HUES48 (cell line): Measurements from ENCODE around the gene ADAMTS17.

Source experiments
- H3K27ac ChIP-seq: one replicate; pipeline ENCODE4 v1.7.0; 2013; ENCODE audit warnings: low read depth, low read length, inconsistent platforms
- H3K27me3 ChIP-seq: 2 replicates; pipeline ENCODE4 v1.6.1; 2013; ENCODE audit warnings: mild to moderate bottlenecking, low read length; ENCODE audit not compliant: control insufficient read depth, insufficient read depth
- H3K36me3 ChIP-seq: 2 replicates; pipeline ENCODE4 v1.6.1; 2013; ENCODE audit warnings: low read length; ENCODE audit not compliant: control insufficient read depth, insufficient read depth
- H3K4me1 ChIP-seq: 2 replicates; pipeline ENCODE4 v1.6.1; 2013; ENCODE audit warnings: mild to moderate bottlenecking, low read length; ENCODE audit not compliant: control insufficient read depth, insufficient read depth
- H3K4me3 ChIP-seq: 2 replicates; pipeline ENCODE4 v1.5.1; 2013; ENCODE audit warnings: mild to moderate bottlenecking, low read depth, low read length
- H3K9ac ChIP-seq: 2 replicates; pipeline ENCODE4 v1.6.1; 2013; ENCODE audit warnings: mild to moderate bottlenecking, low read depth, low read length, moderate library complexity
- H3K9me3 ChIP-seq: 2 replicates; pipeline ENCODE4 v1.6.1; 2013; ENCODE audit warnings: low read length; ENCODE audit not compliant: control insufficient read depth, insufficient read depth

The ADAMTS17 gene

GRCh38 chr15:100309109-100310040, 32.4 kb downstream of the ADAMTS17 start:
- Histone ChIP-seq H3K27ac (no peak overlapping the region), H3K4me1 (no peaks in the 10 kb centered on the region), H3K9me3 (peaks cover 4% of the 10 kb centered on the region; the same call in 1 of the 2 replicates), H3K36me3 (no peaks in the 10 kb centered on the region), H3K27me3 (no peaks in the 10 kb centered on the region), H3K9ac (no peak overlapping the region), H3K4me3 (no peak overlapping the region)

GRCh38 chr15:100308608-100309007, 33.2 kb downstream of the ADAMTS17 start:
- Histone ChIP-seq H3K4me3 (no peak overlapping the region), H3K9ac (no peak overlapping the region), H3K36me3 (no peaks in the 10 kb centered on the region), H3K9me3 (peaks cover 4% of the 10 kb centered on the region; the same call in 1 of the 2 replicates), H3K27me3 (no peaks in the 10 kb centered on the region), H3K27ac (no peak overlapping the region), H3K4me1 (no peaks in the 10 kb centered on the region)

- no peaks in the 10 kb centered on the region for H3K4me1 ChIP-seq
- H3K36me3 ChIP-seq = no peaks in the 10 kb centered on the region
- no peak overlapping the region for H3K4me3 ChIP-seq
- H3K27ac ChIP-seq = no peak overlapping the region
- H3K9me3 ChIP-seq = peaks cover 4% of the 10 kb centered on the region; the same call in 1 of the 2 replicates
- no peaks in the 10 kb centered on the region for H3K27me3 ChIP-seq
- H3K9ac ChIP-seq = no peak overlapping the region
Measured at GRCh38 chr15:100308213-100308600, 33.6 kb downstream of the ADAMTS17 start.

- Histone ChIP-seq H3K27ac (no peak overlapping the region), H3K4me1 (no peaks in the 10 kb centered on the region), H3K36me3 (no peaks in the 10 kb centered on the region), H3K27me3 (no peaks in the 10 kb centered on the region), H3K9me3 (peaks cover 4% of the 10 kb centered on the region; the same call in 1 of the 2 replicates), H3K9ac (no peak overlapping the region), H3K4me3 (no peak overlapping the region)
Measured at GRCh38 chr15:100307241-100308212, 34.2 kb downstream of the ADAMTS17 start.

GRCh38 chr15:100306098-100306497, 35.7 kb downstream of the ADAMTS17 start:
- Histone ChIP-seq H3K9me3 (no peaks in the 10 kb centered on the region), H3K36me3 (no peaks in the 10 kb centered on the region), H3K4me1 (no peaks in the 10 kb centered on the region), H3K9ac (no peak overlapping the region), H3K27me3 (no peaks in the 10 kb centered on the region), H3K27ac (no peak overlapping the region), H3K4me3 (no peak overlapping the region)

- Histone ChIP-seq H3K4me1 (no peaks in the 10 kb centered on the region), H3K4me3 (no peak overlapping the region), H3K27ac (no peak overlapping the region), H3K27me3 (no peaks in the 10 kb centered on the region), H3K36me3 (no peaks in the 10 kb centered on the region), H3K9me3 (peaks cover 8% of the 10 kb centered on the region; the same call in 1 of the 2 replicates), H3K9ac (no peak overlapping the region)
Measured at GRCh38 chr15:100301910-100302431, 39.8 kb downstream of the ADAMTS17 start.

GRCh38 chr15:100298257-100298656, 43.5 kb downstream of the ADAMTS17 start:
- no peaks in the 10 kb centered on the region for H3K27me3 ChIP-seq
- no peak overlapping the region for H3K27ac ChIP-seq
- H3K9me3 ChIP-seq = peaks cover 11% of the 10 kb centered on the region; the same call in 1 of the 2 replicates
- H3K9ac ChIP-seq = no peak overlapping the region
- H3K36me3 ChIP-seq = no peaks in the 10 kb centered on the region
- no peaks in the 10 kb centered on the region for H3K4me1 ChIP-seq
- no peak overlapping the region for H3K4me3 ChIP-seq

- Histone ChIP-seq H3K36me3 (no peaks in the 10 kb centered on the region), H3K27me3 (no peaks in the 10 kb centered on the region), H3K9me3 (peaks cover 11% of the 10 kb centered on the region; the same call in 1 of the 2 replicates)
Measured at GRCh38 chr15:100297812-100298211, 44.0 kb downstream of the ADAMTS17 start.

GRCh38 chr15:100295939-100296565, 45.7 kb downstream of the ADAMTS17 start:
- H3K4me3 ChIP-seq = no peak overlapping the region
- H3K27ac ChIP-seq = no peak overlapping the region
- H3K4me1 ChIP-seq = no peaks in the 10 kb centered on the region
- no peaks in the 10 kb centered on the region for H3K36me3 ChIP-seq
- no peak overlapping the region for H3K9ac ChIP-seq
- H3K27me3 ChIP-seq = no peaks in the 10 kb centered on the region
- peaks cover 11% of the 10 kb centered on the region; the same call in 1 of the 2 replicates for H3K9me3 ChIP-seq

More at GRCh38 chr15:100297812-100298211, 44.0 kb downstream of the ADAMTS17 start:
- Histone ChIP-seq H3K4me3 (no peak overlapping the region), H3K9ac (no peak overlapping the region), H3K4me1 (no peaks in the 10 kb centered on the region), H3K27ac (no peak overlapping the region)

- no peaks in the 10 kb centered on the region for H3K36me3 ChIP-seq
- H3K9ac ChIP-seq = no peak overlapping the region
- H3K4me3 ChIP-seq = no peak overlapping the region
- H3K27ac ChIP-seq = no peak overlapping the region
- 0 out of 2 replicates have a peak, but pooled peaks cover 4% of the 10 kb centered on the region for H3K9me3 ChIP-seq
- no peaks in the 10 kb centered on the region for H3K27me3 ChIP-seq
- H3K4me1 ChIP-seq = no peaks in the 10 kb centered on the region
Measured at GRCh38 chr15:100292010-100292409, 49.8 kb downstream of the ADAMTS17 start.
